Measurements from ENCODE around the gene CCDC167. TPM values are rescaled to one million over a fixed set of nuclear protein-coding genes. Genes with fewer than 3 reads are reported as not detected.
"Not testable (repeated sequence)": the region's sequence is repeated elsewhere in the genome, so short reads cannot be mapped to it uniquely, and the experiment has no call there.

CCDC167 gene
- total RNA-seq, 1 donor from 2014 or later = 24.1 TPM

DNA sequence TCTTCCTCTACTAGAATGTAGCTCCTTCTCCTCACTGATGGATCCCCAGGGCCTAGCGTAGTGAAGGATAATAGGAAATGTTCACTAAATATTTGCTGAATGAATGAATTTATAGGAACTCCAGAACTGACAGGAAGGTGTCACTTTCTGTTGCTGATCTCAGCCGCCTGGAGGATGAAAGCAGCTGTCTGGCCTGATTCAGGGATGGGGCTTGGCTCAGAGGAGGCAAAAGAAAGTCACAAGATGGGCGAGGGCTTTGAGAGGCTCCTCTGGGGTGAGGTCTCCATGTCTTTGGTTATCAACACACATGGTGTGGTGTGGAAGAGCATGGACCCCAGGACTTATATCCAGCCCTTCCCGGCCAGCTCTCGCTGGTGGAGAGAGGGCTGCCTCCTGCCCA lies 11.5 kb upstream of the CCDC167 start:
- no peak for DNase-seq (ENCODE audit: low read depth, low spot score)

DNA sequence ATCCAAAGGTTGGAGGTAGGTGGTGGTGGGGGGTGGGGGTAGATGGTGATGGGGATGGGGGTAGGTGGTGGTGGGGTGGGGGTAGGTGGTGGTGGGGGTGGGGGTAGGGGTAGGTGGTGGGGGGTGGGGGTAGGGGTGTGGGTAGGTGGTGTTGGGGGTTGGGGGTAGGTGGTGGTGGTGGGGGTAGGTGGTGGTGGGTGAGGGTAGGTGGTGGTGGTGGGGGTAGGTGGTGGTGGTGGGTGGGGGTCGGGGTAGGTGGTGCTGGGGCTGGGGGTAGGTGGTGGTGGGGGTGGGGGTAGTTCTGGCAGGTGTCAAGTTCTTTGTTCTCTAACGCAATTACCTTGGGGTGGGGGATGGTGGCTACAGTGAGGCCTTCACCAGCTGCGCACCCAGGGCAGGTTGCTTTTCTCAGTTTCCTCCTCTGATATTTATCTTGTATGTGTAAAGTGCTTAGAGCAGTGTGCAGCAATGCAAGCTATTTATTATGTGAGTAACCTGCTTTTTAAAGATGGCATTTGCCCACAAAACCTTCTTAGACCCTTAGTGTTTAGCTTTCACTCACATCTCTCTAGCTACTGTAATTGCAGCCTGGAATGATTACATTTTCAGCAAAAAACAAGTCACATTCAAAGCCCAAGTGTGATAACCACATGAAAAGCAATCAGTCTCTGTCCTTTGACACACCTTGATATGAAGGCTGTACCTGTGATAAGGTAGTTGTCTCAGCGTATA lies 8.2 kb upstream of the CCDC167 start:
- DNase-seq (ENCODE audit: low read depth, low spot score) = no peak

GRCh38 chr6:37507077-37507476 lies 7.4 kb upstream of the CCDC167 start:
- no peak for DNase-seq (ENCODE audit: low read depth, low spot score)

DNA sequence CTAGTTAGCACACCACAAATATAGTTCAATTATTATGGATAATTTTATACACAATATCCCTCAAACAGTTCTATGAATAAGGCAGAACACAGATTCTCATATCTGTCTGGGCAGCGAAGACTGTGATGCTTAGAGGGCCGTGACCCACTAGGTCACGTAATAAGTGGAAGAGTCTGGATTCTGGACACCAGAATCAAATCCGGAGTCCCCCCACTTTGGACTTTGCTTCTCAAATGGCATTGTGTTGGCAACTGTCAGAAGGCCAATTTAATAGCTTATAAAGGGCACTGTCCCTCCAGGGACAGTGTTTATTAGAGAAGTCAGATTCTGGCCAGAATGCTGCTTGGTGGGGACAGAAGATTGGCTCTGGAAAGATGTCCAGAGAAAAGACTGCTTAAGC lies 6.8 kb upstream of the CCDC167 start:
- DNase-seq (ENCODE audit: low read depth, low spot score) = no peak

DNA sequence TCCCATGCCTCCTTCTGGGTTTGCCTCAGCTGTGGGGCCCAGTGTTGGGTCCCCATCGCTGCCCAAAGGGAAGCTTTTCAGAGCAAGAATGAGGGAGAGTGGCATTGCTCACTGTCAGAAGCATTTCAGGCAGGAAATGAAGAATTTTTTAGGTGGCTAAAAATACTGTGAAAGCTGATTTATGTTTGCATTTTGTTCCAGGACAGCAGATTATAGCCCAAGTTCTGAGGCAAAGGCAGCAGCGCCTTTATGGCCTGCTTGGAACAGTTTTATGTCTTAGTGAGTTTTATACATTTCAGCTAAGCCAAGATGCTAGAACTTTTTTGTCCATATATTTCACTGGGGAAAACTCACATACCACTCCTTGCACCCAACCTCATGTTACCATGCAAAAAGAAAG lies 4.3 kb upstream of the CCDC167 start:
- DNase-seq (ENCODE audit: low read depth, low spot score) = no peak

DNA sequence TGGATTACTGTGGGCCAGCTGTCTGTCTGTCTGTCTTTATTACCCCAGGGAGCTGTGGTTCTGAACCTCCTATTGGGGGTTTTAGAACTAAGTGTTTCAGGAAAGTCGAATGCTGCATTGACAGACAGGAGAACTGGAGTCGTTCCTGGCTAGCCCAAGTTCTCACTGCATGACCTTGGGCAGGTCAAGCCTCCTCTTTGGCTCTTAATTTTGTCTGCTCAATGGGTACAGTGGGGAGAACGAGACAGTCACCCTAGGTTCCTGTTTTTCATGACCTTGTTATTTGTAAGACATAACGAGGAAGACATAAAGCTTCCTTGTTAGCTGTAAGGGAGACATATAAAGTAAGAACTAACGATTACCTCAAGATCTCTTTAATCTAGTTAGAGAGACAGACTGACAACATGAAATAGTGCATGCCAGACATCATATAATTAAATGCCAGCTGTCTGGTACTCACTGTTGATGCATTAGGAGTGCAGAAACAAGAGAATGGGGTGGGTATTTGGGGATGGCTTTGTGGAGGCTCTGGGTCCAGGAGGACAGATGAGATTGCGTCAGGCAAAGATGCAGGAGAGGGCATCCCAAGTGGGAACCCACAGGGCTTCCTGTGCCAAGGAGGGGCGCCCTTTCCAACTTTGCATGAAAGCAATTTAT lies 3.7 kb upstream of the CCDC167 start:
- no peak for DNase-seq (ENCODE audit: low read depth, low spot score)

- DNase-seq (ENCODE audit: low read depth, low spot score) = no peak
These were observed 3.1 kb upstream of the CCDC167 start for GRCh38 chr6:37502703-37503291.

- no peak for DNase-seq (ENCODE audit: low read depth, low spot score)
These were observed 2.2 kb upstream of the CCDC167 start for GRCh38 chr6:37501632-37502491.

GRCh38 chr6:37500904-37501303 lies 1.2 kb upstream of the CCDC167 start:
- DNase-seq (ENCODE audit: low read depth, low spot score) = not testable (repeated sequence)

DNA sequence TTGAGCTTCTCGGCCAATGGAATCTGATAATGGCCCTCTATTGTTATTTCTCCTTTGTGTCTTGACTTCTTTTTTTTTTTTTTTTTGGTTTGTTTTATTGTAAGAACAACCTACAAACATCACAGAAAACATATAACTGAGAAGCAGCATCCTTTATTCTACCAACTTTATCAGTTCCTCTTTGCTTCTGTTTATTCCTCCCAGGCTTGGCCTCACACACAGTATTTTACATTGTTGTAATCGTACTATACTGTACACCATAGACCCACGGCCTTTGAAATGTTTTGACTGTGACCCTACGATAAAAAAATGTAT lies 558 bp upstream of the CCDC167 start:
- DNase-seq (ENCODE audit: low read depth, low spot score) = no peak

- DNase-seq (ENCODE audit: low read depth, low spot score) = no peak
These were observed 2.5 kb downstream of the CCDC167 start for GRCh38 chr6:37496951-37497885.

DNA sequence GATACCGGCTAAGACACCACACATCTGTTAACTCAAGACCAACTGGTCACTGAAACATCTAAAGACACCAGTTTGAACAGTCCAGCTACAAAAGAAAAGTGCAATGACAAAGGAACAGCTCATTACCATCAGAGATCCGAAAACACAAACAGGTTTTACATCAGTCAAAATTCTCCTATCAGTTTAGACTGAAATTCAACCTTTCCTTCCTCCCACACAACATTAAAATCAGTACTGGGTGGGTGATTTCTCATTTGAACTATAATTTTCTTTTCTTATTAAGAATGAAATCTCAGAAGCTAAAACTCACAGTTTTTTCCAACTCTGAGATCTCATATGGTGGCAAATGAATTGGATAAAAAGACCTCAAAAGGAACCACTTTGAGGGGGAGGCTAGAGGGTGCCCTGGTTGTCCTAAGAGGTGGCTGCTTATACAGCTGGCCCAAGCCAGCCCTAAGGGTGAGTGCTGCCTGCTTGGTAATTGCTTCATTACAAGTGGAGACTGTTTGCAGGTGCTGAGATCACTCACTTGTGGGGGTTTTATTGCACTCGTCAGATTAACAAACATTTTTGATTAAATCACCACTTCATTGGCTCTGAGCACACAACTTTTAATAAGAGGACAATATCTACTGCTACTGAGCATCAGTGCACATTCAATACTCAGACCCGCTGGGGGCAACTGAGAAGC lies 4.3 kb downstream of the CCDC167 start:
- DNase-seq (ENCODE audit: low read depth, low spot score) = no peak

DNA sequence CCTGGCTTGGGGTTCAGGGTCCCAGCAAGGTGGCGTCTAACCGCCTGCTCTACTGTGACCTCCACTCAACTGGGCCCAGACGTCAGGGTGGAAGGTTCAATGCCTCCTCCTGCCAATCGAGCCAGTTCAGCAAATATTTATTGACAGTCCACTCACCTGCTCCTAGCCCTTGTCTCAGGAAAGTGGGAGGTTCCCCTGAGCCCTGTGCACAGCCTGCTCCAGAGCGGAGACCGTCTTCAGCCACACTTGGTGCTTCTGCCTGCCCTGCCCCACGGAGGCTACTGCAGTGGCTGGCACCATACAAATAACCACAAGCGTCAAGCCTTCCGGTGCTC lies 6.1 kb downstream of the CCDC167 start:
- DNase-seq (ENCODE audit: low read depth, low spot score) = no peak

DNA sequence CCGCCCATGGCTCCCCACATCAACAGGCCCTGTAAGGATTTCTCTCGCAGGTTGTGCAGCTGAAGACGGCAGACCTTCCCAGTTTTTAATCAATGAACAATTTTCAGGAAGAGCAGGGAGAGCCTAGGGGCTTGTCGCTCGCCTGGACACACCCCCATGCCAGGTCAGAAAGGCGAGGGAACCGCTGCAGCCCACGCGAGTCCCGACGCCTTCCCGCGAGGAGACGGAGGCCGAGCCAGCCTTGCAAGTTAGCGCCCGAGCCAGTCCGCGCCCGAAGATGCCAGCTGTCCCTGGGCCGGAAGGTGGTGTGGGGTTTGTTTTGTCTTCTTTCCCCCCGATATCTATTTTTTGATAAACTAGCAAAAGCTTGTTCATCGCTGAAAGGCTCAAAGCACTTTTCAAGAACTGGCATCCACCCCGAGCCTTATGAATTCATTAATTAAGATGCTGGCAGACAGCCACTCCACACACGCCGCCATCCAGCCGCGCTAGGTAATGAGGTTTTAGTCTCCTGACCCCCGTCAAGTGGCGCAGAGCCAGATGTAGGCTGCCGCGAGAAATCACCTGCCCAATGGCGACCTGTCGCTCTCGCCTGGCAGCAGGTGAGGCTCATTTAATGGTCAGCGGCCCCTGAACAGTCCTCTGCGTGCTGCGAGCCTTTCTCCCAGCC lies 6.6 kb downstream of the CCDC167 start:
- no peak for DNase-seq (ENCODE audit: low read depth, low spot score)

DNA sequence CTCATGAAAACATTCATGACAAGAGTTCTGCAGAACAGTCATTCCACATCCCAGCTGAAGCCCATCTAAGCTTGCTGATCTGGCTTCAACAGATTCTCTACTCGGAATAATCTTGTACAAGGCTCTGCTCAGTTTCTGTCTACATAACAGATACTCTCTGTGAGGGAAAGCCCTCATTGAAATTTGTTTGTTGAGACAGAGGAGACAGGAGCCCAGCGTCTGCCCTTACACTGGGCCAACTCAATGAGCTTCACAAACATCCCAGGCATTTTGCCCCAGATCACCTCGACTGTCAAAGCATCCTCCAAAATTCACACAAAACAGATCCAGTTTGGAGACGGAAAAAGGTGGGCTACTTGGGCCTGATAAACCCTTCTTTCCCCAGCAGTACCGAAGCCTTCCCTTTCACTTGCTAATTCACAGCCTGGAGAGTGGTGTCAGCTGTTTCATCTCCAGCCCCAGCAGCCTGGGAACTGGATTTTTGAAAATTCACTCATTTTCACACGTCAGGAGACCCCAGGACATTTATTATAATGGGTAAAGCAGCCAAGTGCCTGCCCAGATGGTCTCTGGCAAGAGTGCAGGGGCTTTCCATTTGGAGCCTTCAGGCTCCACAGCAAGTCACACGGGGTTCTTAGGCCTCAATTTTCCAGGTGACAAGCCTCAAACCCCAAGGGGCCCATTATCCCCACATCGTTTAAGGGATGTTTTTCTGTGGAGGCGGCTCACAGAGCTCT lies 7.3 kb downstream of the CCDC167 start:
- no peak for DNase-seq (ENCODE audit: low read depth, low spot score)

DNA sequence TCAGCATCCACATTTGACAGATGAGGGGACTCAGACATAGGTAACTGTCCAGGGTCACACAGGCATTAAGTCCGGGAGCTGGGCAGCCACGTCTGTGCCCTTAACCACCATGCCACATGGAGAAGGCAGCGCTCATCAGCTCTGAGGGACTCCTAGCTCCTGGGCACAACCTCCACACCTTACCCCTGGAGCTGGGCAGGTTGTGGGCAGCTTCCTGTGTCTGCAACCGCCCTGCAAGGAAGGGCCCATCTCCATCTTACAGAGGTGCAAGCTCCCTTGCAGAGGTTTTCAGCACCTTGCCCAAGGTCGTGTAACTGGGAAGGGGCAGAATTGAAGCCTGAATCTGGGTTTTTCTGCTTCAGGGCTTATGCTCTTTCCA lies 7.9 kb downstream of the CCDC167 start:
- DNase-seq (ENCODE audit: low read depth, low spot score) = no peak

DNA sequence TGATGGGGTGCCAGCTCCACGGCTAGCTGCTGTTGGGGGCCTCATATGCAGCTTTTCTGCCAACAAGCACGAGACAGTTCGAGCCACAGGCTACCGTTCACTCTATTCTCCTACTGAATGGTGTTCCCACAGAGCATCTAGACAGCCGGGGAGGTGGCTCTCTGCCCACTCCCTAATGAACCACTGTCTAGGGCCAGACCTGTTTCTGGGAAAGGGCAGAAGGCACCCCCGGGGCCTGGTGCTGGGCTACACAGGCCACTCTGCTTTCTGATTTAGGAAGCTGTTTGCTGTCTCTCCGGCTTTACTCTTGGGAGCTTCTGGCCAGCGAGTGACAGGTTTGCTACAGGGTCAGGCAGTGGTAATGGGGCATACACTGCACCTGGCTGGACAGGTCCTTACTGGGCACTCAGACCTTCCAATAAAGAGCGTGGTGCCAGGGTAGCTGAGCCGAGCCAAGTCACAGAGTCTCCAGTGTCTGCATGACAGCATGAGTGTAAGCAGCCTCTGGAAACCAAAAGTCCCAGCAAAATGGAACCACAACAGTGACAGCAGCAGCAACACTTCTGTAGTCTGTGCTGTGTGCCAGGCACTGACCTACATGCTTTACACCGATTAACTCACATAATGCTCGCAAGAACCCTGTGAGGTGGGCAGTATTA lies 8.4 kb downstream of the CCDC167 start:
- no peak for DNase-seq (ENCODE audit: low read depth, low spot score)

GRCh38 chr6:37490536-37491170 lies 9.0 kb downstream of the CCDC167 start:
- DNase-seq (ENCODE audit: low read depth, low spot score) = no peak

Data from pulmonary artery endothelial cell (primary cell).